UCSD-AML1 (cell line): ENCODE measurements around the gene CNOT4.
"Not testable (repeated sequence)": the region's sequence is repeated elsewhere in the genome, so short reads cannot be mapped to it uniquely, and the experiment has no call there.

Experiments
- DNase-seq: peaks from one replicate; lab custom pipeline; 2025; ENCODE audit not compliant: unreplicated experiment; lab: John Stamatoyannopoulos, UW

The CNOT4 gene

DNA sequence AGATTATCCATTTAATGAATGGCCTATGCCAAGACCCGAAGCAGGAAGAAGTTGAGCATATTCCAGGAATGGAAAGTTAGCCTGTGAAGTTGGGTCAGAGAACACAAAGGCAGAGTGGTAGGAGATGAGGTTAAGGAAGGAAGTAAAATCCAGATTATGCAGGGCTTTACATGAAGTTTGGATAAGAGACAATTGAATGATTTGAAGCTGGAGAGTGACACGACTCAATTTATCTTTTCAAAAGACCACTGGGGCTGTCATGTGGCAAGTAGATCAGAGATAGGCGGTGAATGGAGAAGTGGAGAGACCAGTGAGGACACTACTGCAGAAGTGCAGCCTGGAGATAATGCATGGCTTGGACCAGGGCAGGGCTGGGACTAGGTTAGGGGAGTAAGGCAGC, 7.2 kb upstream of the CNOT4 start:
- DNase-seq = no peak

GRCh38 chr7:135514856-135515255, 5.0 kb upstream of the CNOT4 start:
- no peak for DNase-seq

DNA sequence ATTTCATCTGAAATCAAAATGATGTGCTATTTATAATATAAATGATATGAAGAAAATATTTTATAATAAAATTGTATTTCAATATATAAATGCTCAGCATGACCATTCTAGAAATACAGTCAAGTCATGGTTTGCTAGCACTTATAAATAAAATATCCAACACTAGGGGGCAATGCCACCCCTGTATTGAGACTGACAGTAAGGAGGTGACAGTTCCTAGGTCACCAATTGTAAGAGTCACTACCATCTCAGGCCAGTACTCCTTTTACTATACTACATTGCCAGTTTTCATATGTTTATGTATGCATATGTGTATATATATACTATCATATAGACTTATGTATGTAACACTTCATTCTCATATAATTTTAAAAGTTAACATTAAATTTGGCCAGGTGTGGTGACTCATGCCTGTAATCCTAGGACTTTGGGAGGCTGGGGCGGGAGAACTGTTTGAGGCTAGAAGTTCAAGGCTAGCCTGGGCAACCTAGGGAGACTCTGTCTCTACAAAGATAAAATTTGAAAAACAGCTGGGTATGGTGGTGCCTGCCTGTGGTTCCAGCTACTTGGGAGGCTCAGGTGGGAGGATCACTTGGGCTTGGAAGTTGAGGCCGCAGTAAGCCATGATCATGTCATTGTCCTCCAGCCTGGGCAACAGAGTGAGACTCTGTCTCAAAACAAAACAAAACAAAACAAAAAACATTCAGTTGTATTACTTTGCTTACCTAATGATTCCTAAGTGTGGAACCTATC, 2.4 kb upstream of the CNOT4 start:
- no peak for DNase-seq

- peak; percentile 10 for DNase-seq
Observed at GRCh38 chr7:135510592-135511183, 786 bp upstream of the CNOT4 start.

- DNase-seq = no peak
Observed at GRCh38 chr7:135509589-135509838, 388 bp downstream of the CNOT4 start.

GRCh38 chr7:135508883-135509588, 866 bp downstream of the CNOT4 start:
- peak; percentile 34 for DNase-seq

DNA sequence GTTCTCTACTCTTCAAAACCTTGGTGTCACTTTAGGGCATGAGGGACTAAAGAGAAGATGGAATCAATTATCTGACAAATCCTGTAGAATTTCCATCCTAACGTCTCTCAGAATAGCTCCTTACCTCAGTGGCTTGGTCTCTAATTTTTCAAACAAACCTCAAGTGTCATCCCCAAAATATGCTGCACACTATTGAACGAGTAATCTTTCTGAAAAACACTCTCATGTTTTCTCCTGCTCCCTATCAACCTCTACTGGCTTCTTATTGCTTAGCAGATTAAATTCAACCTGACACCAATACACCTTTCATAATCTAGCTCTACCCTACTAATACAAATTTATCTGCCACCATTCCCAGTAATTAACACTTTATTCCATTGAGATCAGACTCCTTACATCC, 8.5 kb downstream of the CNOT4 start:
- no peak for DNase-seq

DNA sequence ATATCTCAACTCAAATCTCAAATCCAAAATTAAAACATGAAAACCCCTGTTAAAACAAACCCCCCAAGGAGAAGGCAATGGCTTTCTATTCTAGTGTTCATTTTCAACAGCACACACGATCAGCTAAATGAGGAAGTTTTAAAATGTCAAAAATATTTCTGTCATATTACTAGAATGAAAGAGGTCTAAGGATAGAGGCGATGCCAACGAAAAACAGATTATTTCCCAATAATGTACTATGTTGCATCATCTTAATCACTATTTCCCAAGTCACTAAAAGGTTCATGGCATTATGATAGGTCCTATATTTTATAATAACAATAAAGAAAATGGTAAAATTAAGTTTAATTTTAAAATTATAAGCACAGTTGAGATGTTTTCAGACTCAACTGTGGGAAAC, 10.1 kb downstream of the CNOT4 start:
- DNase-seq = no peak

DNA sequence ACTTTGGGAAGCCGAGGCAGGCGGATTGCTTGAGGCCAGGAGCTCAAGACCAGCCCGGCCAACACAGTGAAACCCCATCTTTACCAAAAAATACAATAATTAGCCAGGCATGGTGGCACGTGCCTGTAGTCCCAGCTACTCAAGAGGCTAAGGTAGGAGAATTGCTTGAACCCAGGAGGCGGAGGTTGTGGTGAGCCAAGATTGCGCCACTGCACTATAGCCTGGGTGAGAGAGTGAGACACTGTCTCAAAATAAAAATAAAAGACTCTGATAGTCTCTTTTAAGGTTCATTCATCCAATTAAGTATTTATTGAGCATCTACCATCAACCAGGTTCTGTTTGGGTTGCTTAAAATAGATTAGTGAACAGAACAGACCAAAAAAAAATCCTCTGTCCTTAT, 12.7 kb downstream of the CNOT4 start:
- DNase-seq = not testable (repeated sequence)

- no peak for DNase-seq
Observed at GRCh38 chr7:135493362-135493761, 16.5 kb downstream of the CNOT4 start.

DNA sequence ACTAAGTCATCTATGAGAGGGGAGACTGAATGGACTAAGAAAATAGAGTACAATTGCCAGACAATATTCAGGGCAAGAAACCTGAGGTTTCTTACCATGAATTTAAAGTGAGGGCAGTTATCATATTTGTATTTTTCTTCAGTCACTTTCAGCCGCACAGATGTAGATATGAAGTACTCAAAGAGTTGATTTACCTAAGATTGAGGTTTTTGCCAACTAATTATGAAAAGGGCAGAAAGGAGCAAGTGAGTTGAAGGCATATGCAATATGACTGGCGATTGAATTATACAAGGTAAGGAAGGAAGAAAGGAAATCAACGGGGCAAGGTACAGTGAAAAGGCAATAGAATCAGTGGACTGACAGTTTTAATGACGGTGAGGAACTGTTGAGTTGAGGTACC, 17.8 kb downstream of the CNOT4 start:
- DNase-seq = no peak

DNA sequence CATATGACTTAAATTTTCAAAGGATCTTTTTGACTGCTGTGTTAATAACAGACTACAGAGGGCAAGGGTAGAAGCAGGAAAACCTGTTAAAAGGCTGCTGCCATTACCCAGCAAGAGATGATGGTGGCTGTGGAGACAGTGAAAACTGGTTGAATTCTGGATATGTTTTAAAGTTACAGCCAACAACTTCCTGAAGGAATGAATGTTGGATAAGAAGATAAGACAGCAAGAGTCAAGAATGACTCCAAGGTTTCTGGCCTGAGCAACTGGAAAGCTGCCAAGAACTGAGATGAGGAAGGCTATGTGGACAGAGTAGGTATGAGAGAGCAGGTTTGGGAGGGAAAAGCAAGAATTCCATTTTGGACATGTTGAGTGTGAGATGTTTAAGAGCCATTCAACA, 19.1 kb downstream of the CNOT4 start:
- no peak for DNase-seq

- DNase-seq = no peak
Observed at GRCh38 chr7:135489791-135490190, 20.1 kb downstream of the CNOT4 start.

DNA sequence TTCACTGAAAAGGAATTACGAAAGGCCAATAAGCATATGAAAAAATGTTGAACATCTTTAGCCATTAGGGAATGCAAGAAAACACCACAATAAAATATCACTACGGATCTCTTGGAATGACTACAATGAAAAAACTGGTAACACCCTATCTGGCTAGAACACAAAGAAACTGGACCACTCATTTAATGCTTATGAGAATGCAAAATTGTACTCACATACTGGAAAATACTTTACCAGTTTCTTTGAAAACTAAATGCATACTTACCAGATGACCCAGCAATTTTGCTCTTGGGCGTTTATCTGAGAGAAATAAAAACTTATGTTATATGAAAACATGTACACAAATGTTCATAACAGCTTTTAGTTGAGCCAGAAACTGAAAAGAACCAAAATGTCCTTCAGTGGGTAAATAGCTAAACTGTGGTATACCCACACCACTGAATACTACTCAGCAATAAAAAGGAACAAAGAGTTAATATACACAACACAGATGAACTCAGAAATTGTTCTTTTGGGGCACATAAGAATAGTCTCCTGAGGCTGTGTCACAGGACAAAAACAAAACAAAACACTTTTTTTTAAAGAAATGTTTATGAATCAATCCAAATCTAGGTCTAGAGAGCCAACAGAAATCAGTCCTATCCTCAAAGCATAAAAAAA, 23.5 kb downstream of the CNOT4 start:
- no peak for DNase-seq

GRCh38 chr7:135481598-135481979, 28.3 kb downstream of the CNOT4 start:
- DNase-seq = no peak

DNA sequence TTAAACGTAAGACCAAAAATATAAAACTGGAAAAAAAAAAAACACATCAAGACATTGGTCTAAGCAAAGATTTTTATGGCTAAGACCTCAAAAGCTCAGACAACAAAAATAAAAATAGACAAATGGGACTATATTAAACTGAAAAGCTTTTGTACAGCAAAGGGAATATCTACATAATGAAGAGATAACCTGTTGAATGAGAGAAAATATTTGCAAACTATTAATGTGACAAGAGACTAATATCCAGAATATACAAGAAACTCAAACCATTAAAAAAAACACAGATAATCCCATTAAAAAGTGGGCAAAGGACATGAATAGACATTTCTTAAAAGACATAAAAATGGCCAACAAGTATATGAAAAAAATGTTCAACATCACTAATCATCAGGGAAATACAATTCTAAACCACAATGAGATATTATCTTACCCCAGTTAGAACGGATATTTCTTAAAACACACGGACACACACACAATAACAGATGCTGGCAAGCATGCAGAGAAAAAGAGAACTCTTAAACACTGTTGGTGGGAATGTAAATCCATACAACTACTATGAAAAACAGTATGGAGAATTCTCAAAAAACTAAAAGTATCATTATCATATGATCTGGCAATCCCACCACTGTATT, 28.8 kb downstream of the CNOT4 start:
- no peak for DNase-seq

GRCh38 chr7:135475521-135475920, 34.4 kb downstream of the CNOT4 start:
- DNase-seq = no peak

GRCh38 chr7:135469705-135470104, 40.2 kb downstream of the CNOT4 start:
- not testable (repeated sequence) for DNase-seq

DNA sequence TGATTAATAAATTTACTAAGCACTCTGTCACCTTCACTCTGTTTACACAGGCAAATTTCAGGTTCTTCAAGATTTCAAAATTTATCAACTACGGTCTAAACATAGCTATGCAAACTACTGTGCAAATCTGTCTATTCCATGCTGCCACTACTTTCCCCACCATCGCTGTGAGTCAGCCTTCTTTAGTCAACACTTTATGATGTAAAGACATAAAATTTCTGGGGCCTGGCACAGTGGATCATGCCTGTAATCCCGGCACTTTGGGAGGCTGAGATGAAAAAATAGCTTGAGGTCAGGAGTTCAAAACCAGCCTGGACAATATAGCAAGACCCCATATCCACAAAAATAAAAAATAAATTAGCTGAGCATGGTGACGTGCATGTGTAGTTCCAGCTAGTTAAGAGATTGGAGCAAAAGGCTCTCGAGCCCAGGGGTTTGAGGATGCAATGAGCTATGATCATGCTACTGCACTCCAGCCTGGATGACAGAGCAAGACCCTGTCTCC, 42.6 kb downstream of the CNOT4 start:
- DNase-seq = no peak

GRCh38 chr7:135466442-135467206, 43.3 kb downstream of the CNOT4 start:
- DNase-seq = no peak

- DNase-seq = no peak
Observed at GRCh38 chr7:135463908-135464307, 46.0 kb downstream of the CNOT4 start.
